Right renal pelvis (tissue), 4 donors: Measurements from ENCODE around the gene EGFLAM. TPM values are rescaled to one million over a fixed set of nuclear protein-coding genes. Genes with fewer than 3 reads are reported as not detected.

ENCODE experiments used
- DNase-seq, 4 donors: peaks; one replicate each; pipeline ENCODE4 v3.0.0-alpha.2; 2013; ENCODE audit warnings: low read depth in 4 of 4, low spot score in 3 of 4, missing footprints in 1 of 4
- polyA plus RNA-seq, 4 donors: library from polyadenylated mRNA; unstranded; fragments of 120-200 nt; gene quantifications; one replicate each; pipeline ENCODE4 v1.2.1, GENCODE V29; 2013; ENCODE audit not compliant: insufficient read length in 4 of 4

EGFLAM gene
- polyA plus RNA-seq, 4 donors: 8.6 to 11.6 (median 10.1) TPM

DNA sequence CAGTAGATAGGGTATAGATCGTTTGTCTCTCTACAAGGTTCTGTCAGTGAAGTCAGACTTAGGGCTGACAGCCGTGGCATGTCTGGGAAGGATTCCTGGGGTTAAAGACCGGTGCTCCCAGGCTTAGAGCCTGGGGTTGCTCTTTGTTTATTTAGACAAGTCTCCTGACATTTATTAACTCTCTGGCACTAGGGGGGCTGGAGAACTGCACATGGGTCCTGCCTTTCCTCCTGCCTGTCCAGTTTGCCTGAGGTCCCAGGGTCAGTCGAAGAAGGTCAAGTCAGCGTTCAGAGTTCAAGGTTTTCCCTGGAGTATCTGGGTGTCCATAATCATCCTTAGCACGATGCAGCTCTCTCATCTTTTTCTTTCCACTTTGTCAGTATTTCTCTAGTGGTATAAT lies 5.6 kb downstream of the EGFLAM start:
- DNase-seq: no peak

DNA sequence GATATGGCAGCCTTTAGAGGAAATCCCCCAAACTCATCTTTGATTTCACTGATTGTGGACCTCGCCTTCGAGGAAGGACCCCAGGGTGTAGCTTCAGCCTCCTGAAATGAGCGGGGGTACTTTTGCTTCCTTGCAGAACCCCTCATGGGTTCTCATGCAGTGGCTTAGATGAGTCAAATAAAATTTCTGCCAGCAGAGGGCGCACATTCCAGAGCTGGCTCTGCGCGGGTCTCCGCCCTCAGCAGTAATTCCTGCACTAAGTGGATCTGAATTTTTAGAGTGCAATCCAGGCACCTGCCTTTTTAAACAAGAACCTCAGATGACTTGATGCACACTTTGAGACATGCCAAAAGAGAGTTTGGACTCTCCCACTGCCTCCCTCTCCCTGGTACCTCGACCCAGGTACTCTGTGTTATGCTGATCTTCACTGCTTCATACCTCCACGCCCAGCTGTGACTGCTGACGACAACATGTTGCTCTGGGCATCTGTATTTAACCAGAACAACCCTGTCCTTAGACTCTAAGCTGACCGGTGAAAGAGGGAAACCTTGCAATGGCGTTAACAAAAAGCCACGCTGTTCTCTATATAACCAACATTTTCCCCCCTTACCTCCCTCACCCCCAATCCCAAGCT lies 7.3 kb downstream of the EGFLAM start:
- DNase-seq: peak in 3 of 4 donors; percentile 61 to 66 (median 63)

DNA sequence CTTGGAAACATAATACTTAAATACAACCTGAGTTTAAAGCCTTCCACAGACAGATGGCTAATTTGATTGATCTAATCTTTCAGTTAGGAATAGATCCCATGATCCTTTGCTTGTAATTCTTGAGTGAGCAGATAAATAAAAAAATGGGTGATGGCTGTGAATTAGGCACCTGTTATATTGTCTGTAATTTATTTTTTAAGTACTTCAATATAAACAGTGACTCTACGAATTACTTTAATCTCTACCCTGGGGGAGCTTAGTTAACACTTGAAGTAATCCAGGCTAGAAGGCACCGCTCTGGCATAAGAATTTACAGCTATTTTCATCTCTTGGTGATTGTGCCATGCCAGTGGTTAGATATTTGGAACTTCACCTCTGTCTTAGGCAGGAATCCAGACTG lies 9.0 kb downstream of the EGFLAM start:
- DNase-seq: no peak

DNA sequence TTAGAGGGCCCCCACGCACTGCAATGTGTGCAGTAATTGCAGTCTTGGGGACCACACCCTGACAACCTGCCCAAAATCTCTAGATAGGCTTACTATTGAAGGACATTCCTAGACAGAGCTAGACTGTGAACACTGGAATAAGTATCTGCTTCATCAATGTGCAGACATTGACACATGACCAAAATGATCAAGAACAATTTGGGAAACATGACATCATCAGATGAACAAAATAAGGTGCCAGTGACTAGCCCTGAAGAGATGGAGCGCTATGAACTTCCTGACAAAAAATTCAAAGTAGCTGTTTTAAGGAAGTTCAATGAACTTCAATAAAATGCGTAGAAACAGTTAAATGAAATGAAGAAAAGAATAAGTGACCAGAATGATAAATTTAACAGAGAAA lies 15.3 kb downstream of the EGFLAM start:
- no peak for DNase-seq

DNA sequence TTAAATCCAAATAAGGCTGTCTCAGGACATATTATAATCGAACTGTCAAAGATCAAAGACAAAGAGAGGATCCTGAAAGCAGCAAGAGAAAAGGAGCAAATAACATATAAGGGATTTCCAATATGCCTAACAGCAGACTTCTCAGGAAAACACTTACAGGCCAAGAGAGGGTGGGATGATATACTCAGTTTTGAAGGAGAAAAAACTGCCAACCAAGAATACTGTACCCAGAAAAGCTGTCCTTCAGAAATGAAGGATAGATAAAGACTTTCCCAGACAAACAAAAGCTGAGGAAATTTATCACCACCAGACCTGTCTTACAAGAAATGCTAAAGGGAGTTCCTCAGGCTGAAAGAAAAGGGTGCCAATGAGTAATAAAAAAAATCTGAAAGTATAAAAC lies 16.0 kb downstream of the EGFLAM start:
- DNase-seq: no peak

DNA sequence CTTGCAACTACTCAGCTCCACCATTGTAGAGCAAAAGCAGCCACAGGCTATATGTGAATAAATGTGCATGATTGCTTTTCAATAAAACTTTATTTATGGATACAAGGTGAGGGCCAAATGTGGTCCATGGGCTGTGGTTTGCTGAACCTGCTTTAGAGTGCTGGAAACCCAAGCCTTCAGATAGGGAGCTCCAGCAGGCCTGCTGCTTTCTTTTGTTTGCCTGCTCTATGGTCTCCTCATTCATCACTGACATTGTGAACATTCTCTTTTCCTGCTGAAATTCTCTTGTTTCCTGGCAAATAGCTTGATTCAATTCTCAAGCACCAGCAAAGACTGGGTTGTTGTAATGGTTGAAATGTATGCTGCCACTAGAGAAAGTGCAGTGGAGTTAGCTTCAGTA lies 26.0 kb downstream of the EGFLAM start:
- no peak for DNase-seq

DNA sequence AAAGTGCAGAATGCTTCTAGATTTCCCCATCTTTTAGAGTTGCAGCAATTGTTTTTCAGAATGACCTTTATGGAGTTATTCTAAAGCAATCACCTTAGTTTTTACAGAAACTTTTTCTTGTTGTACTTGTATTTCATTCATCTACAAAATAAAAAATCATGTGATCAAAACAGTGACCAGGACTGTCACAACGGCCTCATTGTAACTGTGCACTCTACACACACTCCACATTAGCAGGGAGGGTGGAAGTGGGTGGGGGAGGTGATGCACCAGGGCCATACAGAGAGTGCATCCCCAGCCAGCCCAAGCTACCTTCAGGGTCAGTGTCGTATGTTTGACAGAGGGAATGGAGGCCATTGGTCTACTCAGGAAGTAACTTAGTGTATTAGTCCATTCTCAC lies 26.9 kb downstream of the EGFLAM start:
- no peak for DNase-seq

DNA sequence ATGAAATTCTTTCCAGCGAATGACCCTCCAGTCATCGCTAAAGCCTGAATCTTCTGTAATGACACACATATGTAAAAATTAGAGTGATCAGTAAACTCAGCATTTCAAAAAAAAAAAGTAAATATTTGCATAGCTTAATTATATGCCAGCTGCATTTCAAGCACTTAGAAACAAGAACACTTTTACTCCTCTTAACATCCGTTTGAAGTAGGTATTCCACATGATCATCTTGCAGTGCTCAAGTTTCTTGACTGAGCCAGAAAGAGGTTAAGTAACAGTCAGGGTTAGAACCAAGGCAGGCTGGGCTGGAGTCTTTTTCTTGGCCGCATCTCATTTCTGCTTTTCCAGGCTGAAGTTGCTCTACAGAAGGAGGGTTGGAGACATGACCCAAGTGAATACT lies 27.6 kb downstream of the EGFLAM start:
- DNase-seq: no peak

DNA sequence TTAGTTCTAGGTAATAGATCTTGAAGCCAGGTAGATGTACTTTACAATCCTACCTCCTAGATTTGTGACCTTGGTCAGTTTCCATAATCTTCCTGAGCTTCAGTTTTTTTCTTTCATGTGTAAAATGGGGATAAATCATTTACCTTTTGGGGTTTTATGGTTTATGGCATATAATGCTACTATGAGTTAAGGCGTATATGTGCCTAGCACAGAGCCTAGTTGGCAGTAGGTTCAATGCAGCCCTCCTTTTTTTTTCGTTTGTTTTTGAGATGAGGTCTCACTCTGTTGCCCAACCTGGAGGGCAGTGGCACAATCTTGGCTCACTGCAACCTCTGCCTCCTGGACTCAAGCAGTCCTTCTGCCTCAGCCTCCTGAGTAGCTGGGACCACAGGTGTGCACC lies 28.8 kb downstream of the EGFLAM start:
- DNase-seq: no peak

DNA sequence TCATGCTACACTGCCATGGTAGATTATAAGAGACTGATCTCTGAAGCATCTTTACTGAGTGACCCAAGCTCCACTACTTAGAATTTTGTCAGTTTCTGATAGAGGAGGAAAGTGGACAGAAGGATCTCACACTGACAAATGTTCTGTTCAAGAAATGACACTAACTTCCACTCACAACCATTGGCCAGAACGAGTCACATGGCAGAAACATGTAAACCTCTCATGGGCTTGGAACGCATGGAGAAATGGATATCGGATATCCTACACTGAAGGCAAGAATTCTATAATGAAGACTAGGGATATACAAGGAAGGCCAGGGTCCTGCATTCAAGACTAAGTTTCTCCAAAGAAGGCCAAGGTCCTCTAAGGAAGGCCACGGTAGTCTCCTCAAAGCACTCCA lies 31.1 kb downstream of the EGFLAM start:
- no peak for DNase-seq

DNA sequence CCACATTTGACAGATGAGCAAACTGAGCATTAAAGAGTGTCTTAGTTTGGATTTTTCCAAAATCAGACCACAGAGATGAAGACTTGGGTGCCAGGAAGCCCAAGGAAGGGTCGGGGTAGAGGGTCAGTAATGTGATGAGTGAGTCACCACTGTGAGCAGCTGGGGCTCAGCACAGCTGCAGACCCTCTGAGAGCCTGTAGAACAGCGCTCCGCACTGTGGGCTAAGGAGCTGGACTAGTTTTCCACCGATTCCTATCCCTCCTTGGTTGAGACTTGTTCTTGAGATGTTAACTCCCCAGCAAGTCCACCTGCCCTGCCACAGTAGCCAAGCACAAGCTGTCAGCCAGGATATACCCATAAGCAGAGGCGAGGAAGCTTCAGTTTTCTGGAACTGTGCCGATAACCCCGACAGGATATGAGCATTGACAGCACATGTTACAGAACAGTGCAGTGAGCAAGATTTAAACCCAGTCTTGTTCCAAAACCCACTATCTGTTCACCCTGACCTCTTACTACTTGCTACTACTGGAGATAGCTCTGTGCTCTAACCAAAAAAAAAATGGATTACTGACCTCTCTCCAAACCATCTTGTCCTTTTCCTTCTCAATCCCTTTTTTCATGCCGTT lies 31.8 kb downstream of the EGFLAM start:
- no peak for DNase-seq

DNA sequence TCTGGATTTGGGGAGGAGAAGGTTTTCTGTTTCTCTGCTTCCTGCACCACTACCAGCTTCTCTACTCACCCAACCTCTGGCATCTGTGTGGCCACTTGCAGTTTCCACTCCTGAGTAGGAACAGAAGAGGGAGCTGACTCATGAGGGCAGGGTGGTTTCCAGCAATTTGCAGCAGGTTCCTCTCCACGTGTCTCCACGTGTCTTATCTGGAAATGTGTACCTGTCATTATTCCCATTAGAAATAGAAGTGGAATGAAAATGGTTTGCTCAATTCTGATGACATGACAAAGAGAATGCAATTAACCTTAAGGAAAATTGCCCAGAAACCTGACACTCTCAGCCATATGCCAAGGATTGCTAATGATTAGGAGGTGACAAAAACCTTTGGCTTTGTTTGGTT lies 33.0 kb downstream of the EGFLAM start:
- DNase-seq: no peak

DNA sequence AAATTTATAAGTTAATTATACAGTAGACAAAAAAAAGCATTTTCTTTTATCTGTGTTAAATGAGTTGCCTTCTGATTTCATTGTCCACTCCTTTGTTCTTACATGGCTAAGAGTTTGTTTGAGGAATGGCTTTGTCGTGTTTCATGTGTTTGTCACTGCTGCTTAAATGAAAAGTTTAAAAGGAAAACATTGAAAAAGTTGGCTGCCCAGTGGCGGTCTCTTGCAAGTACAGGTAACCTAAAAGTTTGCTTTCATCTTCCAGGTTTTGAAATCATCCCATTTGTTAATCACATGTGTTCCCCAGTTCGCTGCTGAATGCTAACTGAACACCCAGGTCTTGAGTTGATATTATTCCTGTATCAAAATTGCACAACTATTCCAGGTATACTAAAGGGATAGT lies 33.9 kb downstream of the EGFLAM start:
- no peak for DNase-seq

DNA sequence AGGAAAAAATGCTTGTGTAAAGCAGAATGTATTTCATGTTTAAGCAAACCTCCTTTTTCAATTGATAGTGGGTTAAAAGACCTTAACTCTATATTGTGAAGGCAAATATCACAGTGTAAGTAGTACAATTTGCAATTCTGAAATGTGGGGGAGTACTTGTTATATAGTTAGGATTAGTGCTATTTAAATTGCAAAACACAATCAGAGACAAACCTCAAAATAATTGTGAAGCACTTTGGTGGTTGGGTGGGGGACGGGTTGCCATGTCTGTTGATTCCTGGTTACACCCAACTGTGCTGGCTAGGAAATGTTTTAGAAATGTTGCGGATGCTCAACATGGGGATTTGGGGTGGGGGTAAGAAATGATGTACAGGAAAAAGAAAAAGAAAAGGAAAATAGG lies 37.4 kb downstream of the EGFLAM start:
- DNase-seq: no peak

DNA sequence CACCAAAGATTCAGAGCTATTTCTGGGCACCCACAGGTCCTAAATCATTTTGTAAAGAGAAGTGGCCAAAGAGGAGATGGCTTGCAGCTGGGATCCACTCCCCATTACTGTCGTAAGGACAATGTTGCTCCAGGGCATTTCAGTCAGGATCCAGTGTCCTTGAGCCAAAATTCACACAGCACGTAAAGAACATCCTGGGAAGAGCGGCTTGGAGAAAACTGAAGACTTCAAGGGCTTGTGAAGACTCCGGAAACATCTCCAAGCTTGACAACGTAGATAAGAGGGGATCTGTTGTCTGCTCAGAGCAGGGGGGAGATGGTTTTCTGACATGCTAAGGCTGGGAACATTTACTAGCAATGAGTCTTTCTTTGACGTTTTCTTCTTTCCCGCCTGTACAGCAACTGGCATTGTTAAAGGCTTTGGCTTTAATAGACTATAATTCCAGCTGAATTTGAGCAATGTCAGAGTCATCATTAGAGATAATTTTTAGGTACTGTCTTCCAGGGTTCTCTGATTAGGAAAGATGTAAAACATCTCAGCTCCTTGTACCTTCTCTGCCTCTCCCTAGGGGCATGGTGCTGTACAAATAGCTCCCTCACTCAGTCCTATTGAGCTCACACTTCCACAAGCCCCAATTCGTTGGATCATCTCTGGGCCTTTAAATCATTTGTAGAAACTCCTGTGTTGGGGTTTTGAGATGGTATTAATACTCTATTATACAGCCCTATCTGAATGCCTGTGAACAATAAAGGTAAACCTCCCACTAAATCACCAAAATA lies 39.7 kb downstream of the EGFLAM start:
- DNase-seq: peak in 1 of 4 donors; percentile 6

DNA sequence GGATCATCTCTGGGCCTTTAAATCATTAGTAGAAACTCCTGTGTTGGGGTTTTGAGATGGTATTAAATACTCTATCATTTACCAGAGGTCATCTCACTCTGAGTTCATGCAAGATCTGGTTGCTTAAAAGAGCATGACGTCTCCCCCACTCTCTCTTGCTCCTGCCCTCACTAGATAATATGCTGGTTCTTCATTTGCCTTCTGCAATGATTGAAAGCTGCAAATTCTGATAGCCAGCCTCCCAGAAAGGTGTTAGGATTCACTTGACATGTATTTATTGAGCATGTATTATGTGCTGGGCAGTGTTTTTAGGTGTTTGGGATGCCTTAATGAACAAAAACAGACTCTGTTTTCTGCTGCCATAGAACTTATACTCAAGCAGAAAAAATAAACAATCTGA lies 41.2 kb downstream of the EGFLAM start:
- no peak for DNase-seq

DNA sequence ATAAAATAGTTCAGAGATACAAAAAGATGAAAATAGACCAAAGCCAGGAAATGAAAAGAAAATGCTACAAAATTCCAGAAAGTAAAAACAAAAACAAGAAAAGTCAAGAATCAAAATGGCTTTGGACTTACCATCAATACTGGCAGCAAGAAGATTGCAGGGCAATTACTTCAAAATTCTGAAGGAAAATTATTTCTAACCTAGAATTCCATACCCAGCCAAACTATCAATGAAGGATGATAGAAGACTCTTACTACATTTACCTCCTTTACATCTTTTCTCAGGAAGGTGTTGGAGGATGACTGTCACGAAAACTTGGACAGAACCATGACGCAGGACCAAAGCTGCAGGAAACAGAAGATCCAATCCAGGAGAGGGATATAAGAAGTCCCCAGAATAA lies 46.8 kb downstream of the EGFLAM start:
- DNase-seq: no peak

DNA sequence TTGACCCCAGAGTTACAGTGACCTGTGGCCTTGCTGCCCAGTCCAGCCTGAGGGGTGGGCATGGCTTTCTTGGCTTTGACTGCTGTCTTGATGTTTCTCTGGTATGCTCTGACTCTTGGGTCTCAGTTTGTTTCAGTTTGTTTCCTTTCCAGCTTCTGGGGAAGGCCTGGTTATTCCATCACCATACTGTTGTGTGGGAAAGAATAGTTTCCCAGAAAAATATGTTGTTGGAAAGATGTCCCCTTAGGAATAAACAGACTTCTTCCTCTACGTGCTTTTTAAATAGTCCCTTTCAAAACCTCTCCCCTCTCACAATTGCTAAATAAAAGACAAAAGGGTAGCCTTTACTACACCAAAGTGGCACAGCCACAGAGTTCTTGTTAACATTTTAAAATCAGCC lies 49.5 kb downstream of the EGFLAM start:
- no peak for DNase-seq

DNA sequence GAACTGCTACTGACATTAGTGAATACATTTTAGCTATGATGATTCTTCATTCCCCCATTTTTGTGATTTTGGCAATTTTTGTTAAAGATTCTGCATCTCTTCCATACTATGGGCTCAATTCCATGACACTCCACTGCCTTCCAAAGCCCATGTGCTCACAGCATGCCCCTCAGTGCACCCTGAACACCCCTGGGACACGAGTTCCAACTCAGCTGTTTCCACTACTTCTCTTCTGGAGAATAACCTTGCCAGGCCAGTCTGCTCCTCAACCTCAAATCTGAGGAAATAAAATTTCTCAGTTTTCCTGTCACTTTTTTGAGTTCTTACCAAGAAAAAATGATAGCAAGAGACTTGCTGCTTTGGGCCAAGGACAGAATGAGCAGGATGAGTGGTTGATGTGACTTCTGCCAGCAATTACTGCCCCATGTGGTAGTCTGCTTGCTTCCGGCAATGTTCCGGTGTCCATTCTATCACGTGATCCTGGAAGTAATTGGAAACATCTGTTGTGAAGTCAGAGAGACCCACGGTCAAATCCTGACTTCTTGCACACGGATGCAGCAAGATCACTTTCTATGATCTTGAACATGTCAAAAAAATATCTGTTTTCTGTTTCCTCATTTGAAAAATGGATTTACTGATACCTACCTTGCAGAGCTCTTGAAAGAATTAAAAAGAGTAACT lies 58.3 kb downstream of the EGFLAM start:
- DNase-seq: peak in 2 of 4 donors; percentile 11 to 15

DNA sequence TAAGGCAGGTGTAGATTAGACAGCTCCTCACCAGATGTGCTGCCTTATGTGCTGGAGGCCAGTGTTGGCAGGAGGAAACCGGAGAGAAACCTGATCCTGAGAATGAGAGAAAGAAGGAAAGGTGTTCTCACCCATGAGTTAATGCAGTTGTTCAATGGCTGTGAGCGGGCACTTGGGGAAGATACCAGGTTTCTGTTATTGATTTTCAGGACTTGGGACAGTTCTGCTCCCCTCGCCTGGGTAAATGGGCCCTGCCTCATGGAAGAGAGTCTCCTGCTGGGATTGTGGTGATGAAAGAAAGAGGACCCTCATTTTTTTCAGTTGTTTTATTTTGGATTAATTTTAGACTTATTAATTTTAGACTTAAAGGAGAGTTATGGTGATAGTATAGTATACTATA lies 59.5 kb downstream of the EGFLAM start:
- DNase-seq: no peak

DNA sequence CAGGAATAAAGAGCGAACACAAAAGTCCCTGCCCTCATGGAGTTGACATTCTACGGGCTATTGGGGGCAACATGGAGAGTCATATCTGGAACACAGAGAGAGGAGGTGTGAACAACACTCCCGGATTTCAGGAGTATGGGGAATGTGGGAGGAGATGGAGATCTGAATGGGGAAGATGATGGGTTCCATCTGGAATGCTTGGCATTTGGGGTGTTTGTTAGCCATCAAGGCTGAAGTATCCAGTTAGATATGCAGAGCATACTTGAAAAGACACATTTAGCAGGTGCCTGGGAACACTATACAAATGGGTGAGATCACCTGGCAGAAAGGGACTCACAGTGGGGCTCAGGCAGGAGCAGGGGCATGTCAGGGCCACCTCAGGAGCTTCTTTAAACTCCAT lies 61.1 kb downstream of the EGFLAM start:
- no peak for DNase-seq
